ENCODE data around the gene TRAPPC14.

- no peak; the same call in 1 of the 2 replicates for TF ChIP-seq STAG1 (CRISPR knock-in tag; IDR thresholded peaks at IDR 0.05)
- no peak for TF ChIP-seq ZNF138 (CRISPR knock-in tag; IDR thresholded peaks at IDR 0.05; ENCODE audit: low read depth)
- no peak for TF ChIP-seq POLR2A (IDR thresholded peaks at IDR 0.05; ENCODE audit: insufficient read depth in 1 of 2, low read depth in 2 of 2, low read length in 2 of 2)
- no peak for TF ChIP-seq JDP2 (CRISPR knock-in tag; IDR thresholded peaks at IDR 0.05; ENCODE audit: borderline replicate concordance)
- no peak for TF ChIP-seq ZNF577 (CRISPR knock-in tag; IDR thresholded peaks at IDR 0.05; ENCODE audit: borderline replicate concordance, low read depth)
- no peak for TF ChIP-seq RAD21 (CRISPR knock-in tag; IDR thresholded peaks at IDR 0.05)
- no peak for TF ChIP-seq RARG (CRISPR knock-in tag; IDR thresholded peaks at IDR 0.05; ENCODE audit: low read depth)
Observed at GRCh38 chr7:100173806-100174495, 15.4 kb upstream of the TRAPPC14 start.

All from HepG2 (cell line).